ENCODE measurements around the gene VAMP3.

VAMP3 gene, protein sequence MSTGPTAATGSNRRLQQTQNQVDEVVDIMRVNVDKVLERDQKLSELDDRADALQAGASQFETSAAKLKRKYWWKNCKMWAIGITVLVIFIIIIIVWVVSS

GRCh38 chr1:7770997-7771822 lies at the start of gene VAMP3:
TSS of gene VAMP3 (plus strand) at chr1:7771296. CDS start at chr1:7771384, 88 bp downstream.
- Mint-ChIP-seq H3K36me3 (peaks cover 7% of the 10 kb centered on the region), H3K4me3 (peak within 1 kb of the TSS; percentile 90), H3K4me1 (ENCODE audit: low read depth) (peaks cover 42% of the 10 kb centered on the region), H3K9me3 (ENCODE audit: low read depth) (no peaks in the 10 kb centered on the region), H3K27me3 (no peaks in the 10 kb centered on the region), H3K27ac (peak within 1 kb of the TSS; percentile 66)

DNA sequence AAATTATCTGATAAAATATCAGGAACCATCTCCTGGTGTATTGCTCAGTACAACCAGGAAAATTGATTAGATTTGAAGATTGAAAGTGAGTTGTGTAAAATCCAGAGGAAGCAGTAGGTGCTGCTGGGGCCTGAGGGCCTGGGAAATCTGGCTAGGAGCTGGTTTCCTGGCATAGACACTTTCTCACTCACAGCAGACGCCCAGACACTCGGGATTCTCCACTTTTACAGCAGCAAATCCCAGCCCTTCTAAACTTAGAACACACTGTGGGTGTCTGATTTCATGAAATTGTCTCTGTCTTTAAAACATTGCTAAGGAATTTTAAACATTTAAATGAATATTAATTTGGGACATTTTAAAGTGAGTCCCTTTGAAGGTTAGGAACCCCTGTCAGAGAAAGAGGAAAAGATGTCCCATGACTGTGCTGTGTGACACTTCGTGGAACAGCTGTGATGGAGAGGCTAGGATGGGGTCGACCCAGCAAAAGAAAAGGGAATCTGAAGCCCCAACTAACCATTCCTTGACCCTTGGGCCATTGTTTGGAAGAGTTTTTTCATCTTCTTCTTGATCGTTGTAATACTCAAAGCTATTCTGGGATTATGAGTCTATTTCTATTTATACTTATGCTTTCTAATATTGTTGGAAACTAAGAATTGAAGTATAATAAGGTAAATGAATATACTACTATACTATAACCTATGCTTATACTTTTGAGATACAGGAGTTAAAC lies 49.0 kb upstream of the VAMP3 start:
- Mint-ChIP-seq H3K4me1 (ENCODE audit: low read depth) (peaks cover 5% of the 10 kb centered on the region), H3K27ac (no peak overlapping the region), H3K27me3 (peaks cover 9% of the 10 kb centered on the region), H3K4me3 (no peak overlapping the region), H3K9me3 (ENCODE audit: low read depth) (no peaks in the 10 kb centered on the region), H3K36me3 (no peaks in the 10 kb centered on the region)

GRCh38 chr1:7722670-7723012 lies 48.5 kb upstream of the VAMP3 start:
- Mint-ChIP-seq H3K9me3 (ENCODE audit: low read depth) (no peaks in the 10 kb centered on the region), H3K27me3 (peaks cover 9% of the 10 kb centered on the region), H3K4me1 (ENCODE audit: low read depth) (peaks cover 5% of the 10 kb centered on the region), H3K27ac (no peak overlapping the region), H3K36me3 (no peaks in the 10 kb centered on the region), H3K4me3 (no peak overlapping the region)

DNA sequence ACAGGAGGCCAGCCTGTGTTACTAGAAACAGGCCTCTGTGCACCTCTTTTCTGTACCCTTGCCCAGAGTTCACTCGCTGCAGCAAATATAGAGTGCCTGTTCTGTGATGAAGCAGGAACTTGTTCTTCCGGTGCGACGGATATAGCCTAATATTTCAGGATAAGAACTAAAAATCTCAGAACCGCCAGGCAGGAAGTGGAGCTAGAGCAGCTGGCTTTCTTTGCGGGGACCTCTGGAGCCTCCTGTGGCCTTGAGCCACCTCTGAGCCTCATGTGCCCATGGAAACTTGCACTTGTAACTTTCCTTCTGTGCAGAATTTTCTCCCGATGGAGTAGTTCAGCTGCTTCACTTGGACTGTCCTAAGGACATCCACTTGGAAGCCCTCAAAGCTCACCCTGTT lies 44.5 kb upstream of the VAMP3 start:
- Mint-ChIP-seq H3K9me3 (ENCODE audit: low read depth) (no peaks in the 10 kb centered on the region), H3K36me3 (no peaks in the 10 kb centered on the region), H3K27ac (no peak overlapping the region), H3K4me1 (ENCODE audit: low read depth) (peaks cover 5% of the 10 kb centered on the region), H3K27me3 (peaks cover 14% of the 10 kb centered on the region), H3K4me3 (no peak overlapping the region)

GRCh38 chr1:7727809-7728471 lies 43.2 kb upstream of the VAMP3 start:
- no peaks in the 10 kb centered on the region for H3K36me3 Mint-ChIP-seq
- H3K4me1 Mint-ChIP-seq (ENCODE audit: low read depth), result peaks cover 5% of the 10 kb centered on the region
- H3K9me3 Mint-ChIP-seq (ENCODE audit: low read depth), result no peaks in the 10 kb centered on the region
- no peak overlapping the region for H3K4me3 Mint-ChIP-seq
- H3K27me3 Mint-ChIP-seq, result peaks cover 14% of the 10 kb centered on the region
- H3K27ac Mint-ChIP-seq, result no peak overlapping the region

- H3K9me3 Mint-ChIP-seq (ENCODE audit: low read depth), result no peaks in the 10 kb centered on the region
- no peaks in the 10 kb centered on the region for H3K36me3 Mint-ChIP-seq
- H3K27me3 Mint-ChIP-seq, result peaks cover 14% of the 10 kb centered on the region
- no peak overlapping the region for H3K27ac Mint-ChIP-seq
- peaks cover 5% of the 10 kb centered on the region for H3K4me1 Mint-ChIP-seq (ENCODE audit: low read depth)
- H3K4me3 Mint-ChIP-seq, result no peak overlapping the region
These were observed 41.3 kb upstream of the VAMP3 start for GRCh38 chr1:7729761-7730160.

DNA sequence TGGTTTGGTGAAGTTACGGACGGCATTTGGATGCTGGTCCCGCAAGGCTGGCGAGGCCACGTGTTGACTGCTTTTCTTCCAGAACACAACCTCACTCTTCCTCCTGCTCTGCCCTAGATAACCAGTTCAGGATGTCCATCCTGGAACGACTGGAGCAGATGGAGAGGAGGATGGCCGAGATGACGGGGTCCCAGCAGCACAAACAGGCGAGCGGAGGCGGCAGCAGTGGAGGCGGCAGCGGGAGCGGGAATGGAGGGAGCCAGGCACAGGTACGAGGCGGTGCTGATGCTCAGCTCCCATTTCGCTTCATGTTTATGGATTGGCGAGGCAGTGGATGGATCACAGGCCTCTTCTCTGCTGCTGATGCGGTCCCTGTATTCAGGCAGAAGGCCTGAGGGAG lies 38.8 kb upstream of the VAMP3 start:
- H3K36me3 Mint-ChIP-seq, result no peaks in the 10 kb centered on the region
- no peaks in the 10 kb centered on the region for H3K9me3 Mint-ChIP-seq (ENCODE audit: low read depth)
- peaks cover 13% of the 10 kb centered on the region for H3K27me3 Mint-ChIP-seq
- H3K27ac Mint-ChIP-seq, result no peak overlapping the region
- H3K4me3 Mint-ChIP-seq, result no peak overlapping the region
- no peaks in the 10 kb centered on the region for H3K4me1 Mint-ChIP-seq (ENCODE audit: low read depth)

- H3K36me3 Mint-ChIP-seq, result no peaks in the 10 kb centered on the region
- no peaks in the 10 kb centered on the region for H3K9me3 Mint-ChIP-seq (ENCODE audit: low read depth)
- no peak overlapping the region for H3K4me3 Mint-ChIP-seq
- no peaks in the 10 kb centered on the region for H3K4me1 Mint-ChIP-seq (ENCODE audit: low read depth)
- no peak overlapping the region for H3K27ac Mint-ChIP-seq
- H3K27me3 Mint-ChIP-seq, result peaks cover 13% of the 10 kb centered on the region
These were observed 37.8 kb upstream of the VAMP3 start for GRCh38 chr1:7733276-7733675.

- no peak overlapping the region for H3K4me3 Mint-ChIP-seq
- no peaks in the 10 kb centered on the region for H3K36me3 Mint-ChIP-seq
- no peak overlapping the region for H3K27ac Mint-ChIP-seq
- no peaks in the 10 kb centered on the region for H3K4me1 Mint-ChIP-seq (ENCODE audit: low read depth)
- peaks cover 6% of the 10 kb centered on the region for H3K9me3 Mint-ChIP-seq (ENCODE audit: low read depth)
- no peaks in the 10 kb centered on the region for H3K27me3 Mint-ChIP-seq
These were observed 33.1 kb upstream of the VAMP3 start for GRCh38 chr1:7738044-7738443.

DNA sequence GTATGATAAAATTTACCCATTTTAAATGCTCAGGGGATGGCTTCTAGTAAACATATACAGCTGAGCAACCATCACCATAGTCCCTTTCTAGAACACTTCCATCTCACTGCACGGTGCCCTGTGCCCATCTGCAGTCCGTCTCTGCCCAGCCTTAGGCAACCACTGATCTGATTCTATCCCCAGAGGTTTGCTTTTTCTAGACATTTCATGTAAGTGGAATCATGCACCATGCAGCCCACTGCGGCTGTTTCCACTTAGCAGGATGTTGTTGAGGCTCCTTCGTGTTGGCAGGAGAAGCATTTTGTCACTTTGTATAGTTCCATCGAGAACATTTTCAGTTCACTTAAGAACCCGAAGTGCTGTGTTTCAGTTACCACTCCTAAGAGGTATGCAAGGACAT lies 27.8 kb upstream of the VAMP3 start:
- Mint-ChIP-seq H3K36me3 (no peaks in the 10 kb centered on the region), H3K4me3 (no peak overlapping the region), H3K4me1 (ENCODE audit: low read depth) (no peaks in the 10 kb centered on the region), H3K27me3 (no peaks in the 10 kb centered on the region), H3K9me3 (ENCODE audit: low read depth) (peaks cover 6% of the 10 kb centered on the region), H3K27ac (no peak overlapping the region)

- H3K27ac Mint-ChIP-seq, result no peak overlapping the region
- no peaks in the 10 kb centered on the region for H3K36me3 Mint-ChIP-seq
- no peaks in the 10 kb centered on the region for H3K27me3 Mint-ChIP-seq
- H3K4me1 Mint-ChIP-seq (ENCODE audit: low read depth), result no peaks in the 10 kb centered on the region
- H3K9me3 Mint-ChIP-seq (ENCODE audit: low read depth), result no peaks in the 10 kb centered on the region
- no peak overlapping the region for H3K4me3 Mint-ChIP-seq
These were observed 26.2 kb upstream of the VAMP3 start for GRCh38 chr1:7744882-7745281.

DNA sequence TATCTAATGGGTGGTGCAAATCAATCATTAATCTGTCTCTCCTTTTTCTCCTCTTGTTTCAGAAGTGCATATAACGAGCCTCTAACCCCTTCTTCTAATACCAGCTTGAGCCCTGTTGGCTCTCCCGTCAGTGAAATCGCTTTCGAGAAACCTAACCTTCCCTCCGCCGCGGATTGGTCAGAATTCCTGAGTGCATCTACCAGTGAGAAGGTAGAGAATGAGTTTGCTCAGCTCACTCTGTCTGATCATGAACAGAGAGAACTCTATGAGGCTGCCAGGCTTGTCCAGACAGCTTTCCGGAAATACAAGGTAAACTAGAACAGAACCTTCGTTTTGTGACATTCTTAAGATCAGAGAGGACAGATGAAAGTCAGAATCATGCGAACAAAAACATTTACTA lies 25.3 kb upstream of the VAMP3 start:
- Mint-ChIP-seq H3K4me3 (no peak overlapping the region), H3K27ac (no peak overlapping the region), H3K9me3 (ENCODE audit: low read depth) (no peaks in the 10 kb centered on the region), H3K4me1 (ENCODE audit: low read depth) (no peaks in the 10 kb centered on the region), H3K36me3 (no peaks in the 10 kb centered on the region), H3K27me3 (no peaks in the 10 kb centered on the region)

DNA sequence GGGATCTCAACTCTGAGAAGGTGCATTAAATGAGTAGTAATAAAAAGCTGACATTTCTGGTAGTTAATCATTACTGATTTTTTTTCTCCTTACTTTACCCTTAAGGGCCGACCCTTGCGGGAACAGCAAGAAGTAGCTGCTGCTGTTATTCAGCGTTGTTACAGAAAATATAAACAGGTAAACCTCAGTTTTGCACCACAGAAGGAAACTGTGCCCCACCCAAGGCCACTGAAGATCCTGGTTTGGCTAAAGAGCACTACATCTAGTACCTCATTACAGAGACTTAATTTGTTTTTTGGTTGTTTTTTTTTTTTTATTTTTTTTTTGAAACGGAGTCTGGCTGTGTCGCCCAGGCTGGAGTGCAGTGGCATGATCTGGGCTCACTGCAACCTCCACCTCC lies 23.5 kb upstream of the VAMP3 start:
- no peaks in the 10 kb centered on the region for H3K9me3 Mint-ChIP-seq (ENCODE audit: low read depth)
- H3K27ac Mint-ChIP-seq, result no peak overlapping the region

DNA sequence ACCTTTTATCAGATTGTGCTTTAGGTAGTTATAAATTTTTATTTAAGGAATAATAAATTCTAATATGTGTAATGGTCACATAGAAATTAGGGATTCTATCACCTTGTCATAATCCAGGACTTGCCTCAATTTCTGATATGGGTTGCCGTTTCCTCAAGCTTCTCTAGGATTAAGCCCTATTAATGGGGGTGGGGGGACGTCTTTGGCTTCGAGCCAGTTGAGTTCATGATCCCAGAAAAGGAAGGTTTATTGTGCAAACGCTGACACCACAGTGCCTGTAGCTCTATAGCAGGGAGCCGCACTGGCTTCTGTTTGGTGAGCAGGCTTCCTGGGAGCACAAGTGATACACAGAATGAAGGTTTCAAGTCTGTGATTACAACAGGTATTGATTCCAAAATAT lies 22.0 kb upstream of the VAMP3 start:
- Mint-ChIP-seq H3K36me3 (no peaks in the 10 kb centered on the region), H3K27ac (no peak overlapping the region), H3K4me1 (ENCODE audit: low read depth) (peaks cover 13% of the 10 kb centered on the region), H3K4me3 (no peak overlapping the region), H3K27me3 (peaks cover 2% of the 10 kb centered on the region), H3K9me3 (ENCODE audit: low read depth) (no peaks in the 10 kb centered on the region)

More for the DNA sequence above, 23.5 kb upstream of the VAMP3 start:
- Mint-ChIP-seq H3K4me3 (no peak overlapping the region), H3K27me3 (no peaks in the 10 kb centered on the region), H3K4me1 (ENCODE audit: low read depth) (peaks cover 6% of the 10 kb centered on the region), H3K36me3 (no peaks in the 10 kb centered on the region)

DNA sequence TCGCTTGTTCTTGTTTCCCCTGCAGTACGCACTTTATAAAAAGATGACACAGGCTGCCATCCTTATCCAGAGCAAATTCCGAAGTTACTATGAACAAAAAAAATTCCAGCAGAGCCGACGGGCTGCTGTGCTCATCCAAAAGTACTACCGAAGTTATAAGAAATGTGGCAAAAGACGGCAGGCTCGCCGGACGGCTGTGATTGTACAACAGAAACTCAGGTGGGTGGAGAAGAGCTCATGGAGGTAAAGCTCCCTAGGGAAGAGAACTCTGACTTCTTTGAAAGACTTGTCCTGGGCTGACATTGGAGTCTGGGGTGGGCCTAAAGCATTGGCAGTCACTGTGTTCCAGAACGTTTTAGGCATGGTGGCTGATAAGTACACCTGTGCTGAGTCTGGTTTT lies 19.9 kb upstream of the VAMP3 start:
- Mint-ChIP-seq H3K9me3 (ENCODE audit: low read depth) (no peaks in the 10 kb centered on the region), H3K36me3 (no peaks in the 10 kb centered on the region), H3K27ac (no peak overlapping the region), H3K4me1 (ENCODE audit: low read depth) (peaks cover 15% of the 10 kb centered on the region), H3K27me3 (peaks cover 7% of the 10 kb centered on the region), H3K4me3 (no peak overlapping the region)
